AG10803 (cell line): ENCODE results near the gene PRG2.

Experiments
- DNase-seq: peaks from one replicate; pipeline ENCODE4 v3.0.0; 2010; ENCODE audit warnings: low read depth
- H3K4me3 ChIP-seq: 2 replicates; pipeline ENCODE4 v1.5.1; 2011; ENCODE audit warnings: mild to moderate bottlenecking, low read length, control low read depth
- CTCF ChIP-seq: conservative IDR thresholded peaks from 2 replicates; pipeline ENCODE4 v1.5.1; 2011; ENCODE audit warnings: mild to moderate bottlenecking, low read length, control low read depth, inconsistent platforms

PRG2 gene

DNA sequence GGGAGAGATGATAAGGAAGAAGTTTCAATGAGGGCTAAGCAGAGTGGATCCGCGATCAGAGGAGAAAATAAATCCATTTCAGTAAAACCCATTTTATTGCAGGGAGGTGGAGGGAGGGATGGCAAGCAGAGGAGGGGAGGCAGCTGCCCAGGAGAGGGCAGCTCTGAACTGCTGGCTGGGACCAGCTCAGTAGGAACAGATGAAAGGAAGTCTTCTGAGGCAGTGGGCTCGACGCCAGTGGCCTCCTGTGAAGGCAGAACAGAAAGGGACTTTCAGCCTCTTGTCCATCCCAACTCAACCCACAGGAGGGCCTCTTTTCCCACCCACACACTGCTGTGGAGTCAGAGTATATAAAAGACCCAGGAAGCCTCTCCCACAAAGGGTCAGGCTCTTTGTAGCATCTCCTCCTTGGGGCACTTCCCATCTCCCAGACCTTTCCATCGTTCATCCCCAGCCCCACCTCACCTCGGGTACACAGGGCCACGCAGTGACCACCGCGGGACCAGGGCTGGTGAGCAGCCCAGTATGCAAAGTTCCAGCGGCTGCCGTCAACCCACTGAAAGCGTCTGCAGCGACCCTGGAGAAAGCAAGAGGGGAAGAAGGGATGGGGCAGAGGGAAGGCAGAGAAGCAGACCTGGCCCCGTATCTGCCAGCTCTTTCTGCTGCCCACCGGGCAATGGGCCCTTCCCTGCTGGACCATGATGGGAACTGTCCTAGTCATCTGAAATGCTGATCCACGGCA, 3.0 kb downstream of the PRG2 start:
- TF ChIP-seq CTCF, result no peak; the same call in 1 of the 2 replicates
- no peak overlapping the region for H3K4me3 ChIP-seq
- DNase-seq, result peak; percentile 9

- DNase-seq, result no peak
- H3K4me3 ChIP-seq, result no peak overlapping the region
- no peak for TF ChIP-seq CTCF
These were observed 4.1 kb downstream of the PRG2 start for GRCh38 chr11:57386178-57386940.

DNA sequence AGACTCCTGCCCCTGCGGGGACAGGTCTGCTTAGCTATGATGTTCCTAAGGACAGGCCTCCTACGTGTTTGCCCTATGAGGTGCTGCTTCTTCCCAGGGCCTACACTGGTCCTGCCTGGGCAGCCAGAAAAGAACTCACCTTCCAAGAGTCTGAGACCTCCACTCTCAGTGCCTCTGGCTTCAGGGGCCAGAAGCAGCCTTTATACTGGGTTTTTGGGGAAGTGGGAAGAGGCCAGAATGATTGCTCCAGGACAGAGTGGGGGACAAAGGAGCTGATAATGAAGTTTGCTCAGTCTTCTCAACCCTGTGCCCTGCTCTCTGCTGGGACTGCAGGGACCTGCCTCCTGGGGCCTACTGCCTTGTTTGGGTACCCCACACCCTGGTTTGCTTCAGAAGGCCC, 9.5 kb downstream of the PRG2 start, which contains the start of gene PRG3:
TSS of gene PRG3 (minus strand) at position 176 of the 400 bp plus-strand sequence. CDS start 442 bp downstream, outside the sequence.
- no peak for DNase-seq
- no peak for TF ChIP-seq CTCF

GRCh38 chr11:57379732-57380131, 10.7 kb downstream of the PRG2 start:
- H3K4me3 ChIP-seq, result no peak overlapping the region
- DNase-seq, result peak; percentile 4
- no peak for TF ChIP-seq CTCF

More for the DNA sequence above, 9.5 kb downstream of the PRG2 start, which contains the start of gene PRG3:
- no peak within 1 kb of the TSS for H3K4me3 ChIP-seq

DNA sequence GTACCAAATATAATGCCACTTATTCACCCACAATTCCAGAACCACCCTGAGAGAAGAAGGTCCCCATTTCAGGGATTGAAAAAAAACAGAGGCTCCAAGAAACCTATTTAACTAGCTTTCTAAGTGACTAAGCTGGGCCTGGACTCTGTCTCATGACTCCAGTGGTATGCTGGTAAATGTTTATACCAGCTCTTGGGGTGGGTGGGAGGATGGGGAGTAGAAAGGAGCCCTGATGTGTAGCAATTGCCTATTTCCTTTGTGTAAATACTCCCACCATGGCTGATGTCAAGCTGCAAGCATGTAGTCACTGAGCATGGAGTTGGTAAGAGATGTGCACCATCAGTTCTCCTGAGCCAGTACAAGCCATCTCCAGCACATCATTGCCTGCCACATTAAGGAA, 12.3 kb downstream of the PRG2 start:
- H3K4me3 ChIP-seq, result no peak overlapping the region
- DNase-seq, result no peak
- TF ChIP-seq CTCF, result no peak

GRCh38 chr11:57377107-57377506, 13.3 kb downstream of the PRG2 start:
- H3K4me3 ChIP-seq, result no peak overlapping the region
- DNase-seq, result peak; percentile 26
- no peak for TF ChIP-seq CTCF
